CMK (cell line): ENCODE data around the gene C12orf75.
"Not testable (repeated sequence)": the region's sequence is repeated elsewhere in the genome, so short reads cannot be mapped to it uniquely, and the experiment has no call there.

ENCODE experiments used
- DNase-seq: peaks from one replicate; pipeline ENCODE4 v3.0.0-alpha.2; 2010; ENCODE audit warnings: low read depth

Gene C12orf75

DNA sequence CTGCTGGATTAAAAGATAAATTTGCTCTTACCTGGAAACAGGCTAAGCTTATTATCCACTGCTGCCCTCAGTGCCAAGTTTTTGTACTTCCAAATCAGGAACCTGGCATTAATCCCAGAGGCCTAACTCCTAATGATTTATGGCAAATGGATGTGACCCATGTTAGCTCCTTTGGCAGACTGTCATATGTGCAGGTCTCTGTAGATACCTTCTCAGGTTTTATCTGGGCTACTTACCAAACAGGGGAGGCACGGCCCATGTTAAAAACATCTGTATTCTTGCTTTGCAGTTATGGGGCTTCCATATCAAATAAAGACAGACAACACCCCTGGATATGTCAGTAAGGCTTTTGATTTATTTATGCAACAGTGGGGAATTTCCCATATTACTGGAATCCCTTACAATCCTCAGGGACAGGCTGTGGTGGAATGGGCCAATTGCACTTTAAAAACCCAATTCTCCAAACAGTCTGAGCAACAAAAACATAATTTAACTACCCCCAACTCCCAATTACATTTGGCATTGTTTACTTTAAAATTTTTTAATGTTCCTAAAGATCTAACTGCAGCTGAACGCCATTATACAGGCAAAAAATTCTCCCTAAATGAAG is 19.9 kb upstream of the C12orf75 start:
- not testable (repeated sequence) for DNase-seq

DNA sequence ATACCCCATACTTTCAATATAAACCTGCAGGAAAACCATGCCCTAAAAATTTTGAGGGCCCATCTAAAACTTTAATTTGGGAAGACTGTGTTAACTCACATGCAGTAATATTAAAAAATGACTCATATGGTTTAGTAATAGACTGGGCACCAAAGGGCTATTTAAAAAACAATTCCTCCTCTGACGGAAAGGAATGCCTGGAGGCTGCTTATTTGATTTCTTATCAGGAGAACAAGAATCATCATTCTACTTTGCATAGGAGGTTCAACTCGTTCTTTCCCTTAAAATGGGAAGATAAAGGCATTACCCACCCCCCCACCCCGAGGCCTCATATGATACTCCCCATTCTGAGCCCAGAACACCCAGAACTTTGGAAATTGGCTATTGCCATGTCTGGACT is 18.6 kb upstream of the C12orf75 start:
- not testable (repeated sequence) for DNase-seq

DNA sequence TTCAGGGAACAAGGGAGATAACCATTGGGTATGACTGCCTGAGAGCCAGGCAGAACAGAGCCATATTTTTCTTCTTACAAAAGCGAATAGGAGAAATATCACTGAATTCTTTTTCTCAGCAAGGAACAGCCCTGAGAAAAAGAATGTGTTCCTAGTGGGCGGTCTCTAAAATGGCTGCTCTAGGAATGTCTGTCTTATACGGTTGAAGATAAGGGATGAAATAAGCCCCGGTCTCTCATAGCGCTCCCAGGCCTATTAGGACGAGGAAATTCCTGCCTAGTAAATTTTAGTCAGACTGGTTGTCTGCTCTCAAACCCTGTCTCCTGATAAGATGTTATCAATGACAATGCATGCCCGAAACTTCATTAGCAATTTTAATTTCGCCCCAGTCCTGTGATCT is 16.7 kb upstream of the C12orf75 start:
- DNase-seq, result not testable (repeated sequence)

DNA sequence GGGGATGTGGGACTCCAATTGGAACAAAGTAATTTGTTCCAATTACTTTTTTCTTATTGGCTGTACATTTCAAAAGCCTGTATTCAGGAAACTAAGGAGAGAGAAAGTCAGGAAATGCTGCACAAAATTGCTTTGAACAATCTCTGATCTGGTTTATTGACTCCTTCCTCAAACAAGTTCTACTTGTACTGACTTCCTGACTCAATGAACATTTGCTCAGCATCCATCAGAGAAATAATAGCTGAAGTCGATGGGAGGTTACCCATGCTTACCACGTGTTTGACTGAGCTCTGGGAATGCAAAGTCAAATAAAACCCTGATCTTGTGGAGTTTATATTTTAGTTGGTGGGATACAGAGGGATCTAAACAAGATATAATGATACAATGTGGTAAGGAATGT is 15.4 kb upstream of the C12orf75 start:
- no peak for DNase-seq

DNA sequence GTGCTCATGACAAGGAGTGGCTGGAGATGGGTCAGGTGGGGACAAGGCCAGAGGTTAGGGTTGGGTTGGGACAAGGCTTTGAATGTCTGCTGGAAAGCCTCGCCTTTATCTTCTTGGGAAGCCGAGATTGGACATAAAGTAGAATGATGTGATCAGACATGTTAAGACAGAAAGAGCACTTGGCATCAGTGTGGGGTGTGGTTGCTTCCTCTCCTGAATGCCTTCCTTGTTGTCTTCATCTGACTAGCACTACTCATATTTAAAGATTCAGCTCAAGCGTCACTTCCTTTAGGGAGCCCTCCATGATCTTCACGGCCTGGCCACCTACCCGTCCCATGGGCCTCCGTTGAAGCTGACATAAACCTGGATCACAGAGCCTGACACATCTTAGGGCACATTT is 14.8 kb upstream of the C12orf75 start:
- DNase-seq, result no peak

DNA sequence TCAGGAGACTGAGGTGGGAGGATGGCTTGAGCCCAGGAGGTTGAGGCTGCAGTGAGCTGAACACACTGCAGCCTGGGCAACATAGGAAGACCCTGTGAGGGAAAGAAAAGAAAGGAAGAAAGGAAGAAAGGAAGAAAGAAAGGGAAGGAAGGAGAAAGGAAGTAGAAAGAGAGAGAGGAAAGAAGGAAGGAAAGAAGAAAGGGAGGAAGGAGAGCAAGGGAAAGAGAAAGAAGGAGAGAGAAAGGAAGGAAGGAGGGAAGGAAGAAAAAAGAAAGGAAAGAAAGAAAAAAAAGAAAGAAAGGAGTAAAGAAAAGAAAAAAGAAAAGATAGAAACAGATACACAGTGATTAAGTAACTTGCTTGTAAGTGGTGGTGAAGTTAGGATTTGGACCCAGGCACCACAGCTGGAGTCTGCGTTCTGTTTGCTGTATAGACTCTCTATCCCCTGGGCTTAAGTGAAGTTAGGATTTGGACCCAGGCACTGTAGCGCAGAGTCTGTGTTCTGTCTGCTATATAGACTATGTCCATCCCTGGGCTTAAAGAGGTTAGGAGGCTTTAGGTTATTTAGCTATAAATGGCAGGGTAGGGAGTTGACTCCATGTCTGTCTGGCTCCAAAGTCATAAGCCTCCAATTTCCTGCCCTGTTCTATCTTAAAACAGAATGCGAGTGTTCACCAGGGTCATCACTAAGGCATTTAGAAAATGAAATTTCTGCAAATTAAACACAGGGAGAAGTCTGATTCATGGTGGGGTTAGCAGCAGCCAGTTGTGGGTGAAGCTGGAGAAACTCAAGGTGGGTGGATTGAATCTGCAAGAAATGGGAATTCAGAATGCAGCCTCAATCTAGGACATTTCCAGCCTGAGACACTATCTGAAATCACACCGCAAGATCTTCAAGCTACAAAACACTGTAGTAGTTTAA is 13.3 kb upstream of the C12orf75 start:
- DNase-seq, result no peak

DNA sequence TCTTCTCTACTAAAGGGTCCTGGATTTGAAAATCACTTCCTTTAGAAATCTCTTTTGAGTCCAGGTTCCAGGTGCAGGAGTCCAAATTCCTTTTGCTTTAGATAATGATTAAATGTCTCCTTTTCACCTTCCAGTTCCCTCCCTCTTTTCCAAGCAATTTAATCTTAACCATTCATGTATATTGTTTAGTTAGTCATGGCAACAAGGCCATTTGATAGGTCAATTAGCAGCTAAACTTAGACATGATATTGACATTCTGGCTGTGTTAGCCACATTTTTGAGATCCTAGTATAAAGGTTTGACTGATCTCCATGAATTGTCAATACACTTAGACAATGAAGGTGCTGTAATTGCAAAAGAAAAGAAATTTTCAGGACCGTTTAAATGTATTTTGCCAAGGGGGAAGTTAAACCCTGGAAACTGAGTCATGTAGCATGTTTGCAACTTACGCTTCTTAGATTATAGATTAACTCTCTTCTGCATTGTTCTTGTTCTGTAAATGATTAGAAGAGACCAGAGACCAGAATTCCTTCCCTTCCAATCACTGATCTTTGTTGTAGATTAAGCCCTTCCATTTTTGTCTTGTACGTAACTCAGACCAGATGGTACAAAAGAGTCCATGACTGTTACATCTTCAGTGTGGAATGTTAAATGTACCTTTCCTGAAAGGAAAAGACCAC is 12.4 kb upstream of the C12orf75 start:
- DNase-seq, result no peak

DNA sequence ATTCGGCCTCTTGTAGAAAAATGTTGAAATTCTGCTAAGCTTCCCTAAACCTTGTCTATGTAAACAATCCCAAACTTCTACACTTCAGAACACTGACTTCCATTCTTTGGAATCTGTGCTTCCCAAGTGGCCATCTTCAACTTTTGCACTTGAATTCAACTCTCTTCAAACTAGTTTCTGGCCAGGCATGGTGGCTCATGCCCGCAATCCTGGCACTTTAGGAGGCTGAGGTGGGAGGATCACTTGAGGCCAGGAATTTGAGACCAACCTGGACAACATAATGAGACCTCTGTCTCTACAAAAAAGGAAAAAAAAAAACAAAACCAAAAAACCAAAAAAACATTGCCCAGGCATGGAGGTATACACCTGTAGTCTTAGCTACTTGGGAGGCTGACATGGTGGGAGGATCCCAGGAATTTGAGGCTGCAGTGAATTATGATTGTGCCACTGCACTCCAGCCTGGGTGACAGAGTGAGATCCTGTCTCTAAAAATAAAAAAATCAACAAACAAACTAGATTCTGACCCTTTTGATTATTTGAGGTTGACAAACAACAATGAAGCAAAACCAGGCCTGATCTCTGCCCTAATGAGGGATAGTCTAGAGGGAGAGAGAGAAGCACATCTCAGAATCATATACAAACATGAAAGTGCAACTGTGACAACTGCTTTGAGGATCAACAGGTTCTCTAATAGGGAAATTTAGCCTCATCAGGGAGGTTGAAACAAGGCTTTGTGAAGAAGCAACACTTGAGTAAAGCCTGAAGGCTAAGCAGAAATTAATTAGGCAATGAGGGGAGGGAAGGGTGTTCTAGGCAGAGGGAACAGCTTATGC is 11.6 kb upstream of the C12orf75 start:
- no peak for DNase-seq

DNA sequence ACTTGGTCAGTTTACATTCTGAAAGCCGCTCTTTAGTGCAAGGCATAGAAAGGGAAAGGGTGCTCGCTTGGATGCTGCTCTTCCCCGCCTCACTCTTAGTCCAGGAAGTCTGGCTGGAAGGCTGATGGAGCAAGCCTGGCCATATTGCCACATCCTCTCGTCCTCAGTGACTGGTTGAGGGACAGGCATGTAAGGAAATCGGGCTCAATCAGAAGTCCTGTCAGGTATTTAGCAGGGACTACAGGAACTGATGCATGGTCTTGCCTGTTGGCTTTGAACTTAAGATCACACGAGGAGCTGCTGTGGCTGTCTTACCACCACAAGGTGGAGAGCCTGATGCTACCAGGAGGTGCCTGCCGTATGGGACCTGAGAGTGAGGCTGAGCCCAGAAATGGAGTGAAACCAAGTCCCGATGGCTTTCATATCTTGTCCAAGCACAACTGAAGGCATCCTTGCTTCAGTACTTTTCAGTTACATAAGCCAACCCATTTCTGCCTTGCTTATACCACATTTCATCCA is 10.7 kb upstream of the C12orf75 start:
- no peak for DNase-seq

DNA sequence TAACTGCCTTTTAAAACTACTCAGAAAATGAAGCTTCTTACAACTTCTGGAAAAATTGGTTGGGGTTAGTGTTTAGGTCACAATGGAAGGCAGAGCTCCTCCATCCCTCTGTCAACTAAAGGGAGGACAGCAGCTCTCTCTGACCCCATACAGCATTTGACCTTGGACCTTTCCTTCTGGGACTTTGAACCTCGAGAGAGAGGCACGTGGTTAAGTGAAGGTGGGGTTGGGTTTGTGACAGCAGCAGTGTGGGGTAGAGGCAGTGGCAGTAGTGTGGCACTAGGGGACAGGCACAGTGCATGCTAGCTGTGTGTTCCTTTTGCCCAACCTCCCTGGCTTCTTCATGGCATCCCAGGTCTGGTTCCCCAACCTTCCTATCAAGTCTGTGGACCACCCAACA is 9.4 kb upstream of the C12orf75 start:
- DNase-seq, result no peak

DNA sequence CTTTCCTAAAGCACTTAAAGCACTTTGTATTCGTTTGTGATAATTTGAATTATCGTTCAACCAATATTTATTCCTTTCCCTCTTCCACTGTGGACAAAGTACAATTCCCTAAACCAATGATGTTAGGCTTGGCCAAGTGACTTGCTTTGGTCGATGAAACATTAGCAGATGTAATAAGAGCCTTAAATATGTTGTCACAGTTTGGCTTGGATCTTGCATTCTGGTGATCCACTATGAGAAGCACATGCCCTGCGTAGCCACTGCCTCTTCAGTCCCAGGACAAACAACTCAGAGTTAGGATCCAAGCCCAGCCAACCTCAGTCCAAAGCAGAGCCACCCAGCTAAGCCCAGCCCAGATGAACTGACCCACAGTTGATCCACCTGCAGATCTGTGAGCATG is 8.4 kb upstream of the C12orf75 start:
- no peak for DNase-seq

DNA sequence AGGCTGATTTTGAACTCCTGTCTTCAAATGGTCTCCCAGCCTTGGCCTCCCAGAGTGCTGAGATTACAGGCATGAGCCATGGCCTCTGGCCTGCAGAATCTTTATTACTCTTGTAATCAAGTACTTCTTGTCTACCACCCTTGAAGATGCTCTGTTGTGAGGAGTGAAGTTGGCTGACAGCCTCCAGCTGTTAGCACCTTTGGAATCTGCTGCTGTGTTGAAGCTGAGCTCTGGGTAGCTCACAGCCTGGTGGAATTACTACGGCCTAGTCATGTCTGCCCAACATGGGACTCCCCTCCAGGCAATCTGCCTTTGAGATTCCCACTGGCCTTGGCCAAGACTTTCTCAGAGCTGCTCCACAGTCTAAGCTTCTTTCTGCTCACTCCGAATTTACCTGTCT is 5.8 kb upstream of the C12orf75 start:
- no peak for DNase-seq

DNA sequence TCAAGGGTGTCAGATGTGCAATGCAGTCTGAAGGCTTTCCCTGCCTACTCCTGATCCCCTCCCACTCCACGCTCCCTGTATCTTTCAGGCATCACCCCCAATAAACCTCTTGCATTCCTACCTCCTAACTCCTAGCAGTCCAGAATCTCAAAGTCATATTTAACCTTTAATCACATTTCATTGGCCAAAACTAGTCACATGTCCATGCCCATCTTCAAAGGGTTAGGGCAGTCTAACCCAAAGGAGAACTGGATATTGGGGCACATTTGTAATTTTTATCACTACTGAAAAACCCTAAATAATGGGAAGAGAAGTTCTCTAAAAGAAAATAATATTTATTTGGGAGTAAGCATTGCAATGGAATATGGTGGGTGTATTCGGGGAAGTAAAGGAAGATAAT is 5.4 kb upstream of the C12orf75 start:
- no peak for DNase-seq

DNA sequence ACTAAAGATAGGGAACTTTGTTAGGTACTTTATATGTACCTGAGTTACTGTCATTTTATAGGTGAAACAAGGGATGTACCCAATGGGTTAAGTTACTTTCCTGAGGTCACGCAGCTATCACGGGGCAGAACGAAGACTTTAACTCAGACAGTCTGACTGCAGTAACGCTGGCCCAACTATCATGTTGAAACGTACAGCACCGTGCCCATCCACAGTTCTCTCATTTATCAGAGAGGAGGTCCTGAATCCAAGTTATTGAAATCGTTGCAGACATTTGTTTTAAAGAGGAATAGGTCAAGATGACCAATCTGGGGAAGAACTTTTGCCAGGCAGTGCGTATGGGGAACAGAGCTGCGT is 587 bp upstream of the C12orf75 start:
- no peak for DNase-seq

DNA sequence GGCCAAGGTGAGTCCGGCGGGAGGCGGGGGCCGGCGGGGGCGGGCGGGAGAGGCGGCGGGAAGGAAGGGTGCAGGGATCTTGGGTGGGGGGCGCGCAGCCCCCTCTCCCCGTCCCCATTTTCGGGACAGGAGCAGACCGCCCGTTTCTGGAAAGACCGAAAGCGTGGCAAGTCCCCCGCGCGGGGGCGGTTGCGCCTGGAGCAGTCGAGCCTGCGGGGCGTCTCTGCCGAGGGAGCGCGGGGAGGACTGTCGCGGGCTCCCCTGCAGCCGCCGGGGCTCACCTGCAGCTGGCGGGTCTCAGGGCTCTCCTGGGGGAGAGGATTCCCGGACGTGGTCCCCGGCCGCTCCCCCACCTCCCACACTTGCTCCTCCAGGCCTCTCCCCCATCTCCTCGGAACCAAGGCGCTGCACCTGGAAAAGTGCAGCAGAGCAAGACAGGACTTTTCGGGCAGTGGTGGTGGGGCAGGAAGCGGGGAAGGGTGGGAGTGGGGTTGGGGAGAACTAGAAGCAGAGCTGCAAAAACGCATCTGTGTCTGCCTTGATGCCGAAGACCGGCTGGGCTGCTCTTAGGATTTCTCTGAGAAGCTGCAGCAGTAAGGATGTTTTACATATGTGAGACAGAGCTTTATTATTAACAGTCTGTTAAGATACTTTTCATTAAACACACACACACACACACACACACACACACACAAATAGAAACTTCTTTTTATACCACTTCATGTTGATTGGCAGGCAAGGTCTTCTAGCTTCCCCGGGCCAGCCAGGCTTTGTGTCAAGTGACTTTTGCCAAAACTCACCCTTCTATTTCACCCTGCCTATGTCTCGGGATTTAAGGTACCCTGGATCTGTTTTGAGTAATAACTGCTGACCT is 677 bp downstream of the C12orf75 start:
- no peak for DNase-seq

DNA sequence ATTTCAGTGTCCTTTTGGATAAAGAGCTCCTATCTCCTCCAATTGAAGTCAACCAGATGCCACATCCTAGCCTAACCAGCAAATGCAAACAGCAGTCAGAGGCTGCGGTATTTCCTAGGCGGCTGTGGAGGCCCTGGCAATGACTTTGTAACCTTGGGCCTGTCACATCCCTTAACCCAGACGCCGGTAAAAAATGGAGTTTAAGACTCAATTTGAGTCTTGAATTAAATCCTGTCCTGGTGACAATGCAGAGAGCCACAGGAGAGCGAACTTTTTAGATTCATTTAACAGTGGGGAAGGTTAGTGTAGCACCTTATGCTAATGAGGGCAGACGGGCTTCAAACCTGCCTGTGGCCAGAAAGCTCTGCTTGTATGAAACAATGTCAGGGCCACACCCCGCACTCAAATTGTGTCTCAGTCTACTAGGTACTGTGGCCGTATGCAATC is 1.3 kb downstream of the C12orf75 start:
- no peak for DNase-seq

DNA sequence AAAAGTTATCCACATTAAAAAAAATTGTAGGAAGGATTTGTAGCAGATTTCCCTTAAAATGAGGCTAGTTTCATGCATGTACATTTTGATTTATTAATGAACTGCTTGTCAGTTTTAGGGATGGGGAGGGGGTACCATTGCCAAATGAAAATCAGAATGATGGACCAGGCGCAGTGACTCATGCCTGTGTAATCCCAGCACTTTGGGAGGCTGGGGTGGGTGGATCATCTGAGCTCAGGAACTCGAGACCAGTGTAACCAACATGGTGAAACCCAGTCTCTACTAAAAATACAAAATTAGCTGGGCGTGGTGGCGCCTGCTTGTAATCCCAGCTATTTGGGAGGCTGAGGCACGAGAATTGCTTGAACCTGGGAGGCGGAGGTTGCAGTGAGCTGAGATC is 1.8 kb downstream of the C12orf75 start:
- DNase-seq, result not testable (repeated sequence)

DNA sequence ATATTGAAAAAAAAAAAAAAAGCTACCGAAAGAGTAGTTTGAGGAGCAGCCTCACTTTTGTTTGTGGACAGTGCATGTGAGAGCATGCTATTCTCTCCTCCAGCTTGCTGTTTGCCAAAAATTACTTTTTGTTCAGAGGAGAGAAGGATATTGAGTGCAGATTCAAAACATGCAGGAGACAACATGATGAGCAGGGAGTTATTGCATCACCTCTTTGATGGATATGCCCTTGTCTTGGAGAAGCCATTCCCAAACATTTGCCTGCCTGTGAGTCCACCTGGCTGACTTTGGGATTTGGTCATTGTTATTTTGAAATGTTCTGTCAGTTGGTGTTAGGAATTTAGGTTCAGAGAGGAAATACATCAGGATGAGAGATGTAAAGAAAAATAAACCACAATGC is 2.4 kb downstream of the C12orf75 start:
- DNase-seq, result no peak

DNA sequence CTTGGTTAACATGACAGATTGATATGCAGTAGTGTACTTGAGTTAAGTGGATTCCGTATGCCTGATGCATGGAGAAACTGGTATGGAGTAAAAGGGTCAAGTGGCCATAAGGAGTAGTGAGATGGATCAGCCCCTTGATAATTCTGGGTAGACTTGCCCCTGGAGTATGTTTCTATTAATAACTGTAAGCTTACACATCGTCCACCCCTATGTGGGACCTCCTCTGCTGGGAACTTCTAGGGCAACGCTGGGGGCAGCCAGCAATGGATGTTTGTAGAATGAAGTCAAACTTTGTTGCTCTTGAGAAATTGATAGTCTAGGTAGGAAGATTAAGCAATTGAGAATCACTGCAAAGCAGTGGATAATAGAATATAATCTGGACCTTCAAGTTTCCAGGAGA is 3.5 kb downstream of the C12orf75 start:
- DNase-seq, result no peak

DNA sequence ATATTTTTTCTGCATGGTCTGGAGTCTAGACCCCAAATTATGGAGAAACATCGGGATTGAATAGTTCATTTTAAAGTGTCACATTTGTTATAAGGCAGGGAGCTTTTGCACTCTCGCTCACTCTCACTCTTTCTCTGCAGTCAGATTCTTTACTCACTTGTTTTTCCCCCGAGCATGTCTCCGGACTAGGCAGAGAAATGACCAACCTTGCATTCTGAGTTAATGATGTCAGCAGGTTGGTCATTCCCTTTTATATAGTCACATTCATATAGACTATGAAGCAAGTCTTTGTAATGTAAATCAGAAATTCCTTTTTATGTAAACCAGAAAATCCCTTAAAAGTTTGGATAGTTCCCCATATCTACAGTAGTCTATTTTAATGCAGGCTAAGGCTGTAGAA is 4.1 kb downstream of the C12orf75 start:
- DNase-seq, result no peak

DNA sequence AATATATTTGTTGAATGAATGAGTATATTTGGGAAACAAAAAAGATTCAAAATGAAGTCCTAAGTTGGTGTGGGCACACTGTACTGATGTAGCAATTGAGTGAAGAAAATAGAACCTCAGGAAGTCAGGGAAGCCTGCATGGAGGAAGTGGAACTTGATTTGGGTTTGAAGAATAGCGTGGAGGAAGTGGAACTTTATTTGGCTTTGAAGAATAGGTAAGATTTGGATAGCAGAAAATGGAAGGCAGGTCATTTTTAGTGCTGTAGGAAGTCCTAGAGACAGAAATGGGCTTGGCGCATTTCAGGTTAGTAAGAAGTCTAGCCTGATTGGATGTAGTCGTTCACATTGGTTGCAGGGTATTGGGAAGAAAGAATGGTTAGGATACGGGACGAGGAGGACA is 5.4 kb downstream of the C12orf75 start:
- DNase-seq, result no peak
